ENCODE results near the gene COL9A3. TPM values are rescaled to one million over a fixed set of nuclear protein-coding genes. Genes with fewer than 3 reads are reported as not detected.

COL9A3 gene
- total RNA-seq, 4 donors from 2014 or later, result 2.2 to 2.3 TPM; not detected in 2

DNA sequence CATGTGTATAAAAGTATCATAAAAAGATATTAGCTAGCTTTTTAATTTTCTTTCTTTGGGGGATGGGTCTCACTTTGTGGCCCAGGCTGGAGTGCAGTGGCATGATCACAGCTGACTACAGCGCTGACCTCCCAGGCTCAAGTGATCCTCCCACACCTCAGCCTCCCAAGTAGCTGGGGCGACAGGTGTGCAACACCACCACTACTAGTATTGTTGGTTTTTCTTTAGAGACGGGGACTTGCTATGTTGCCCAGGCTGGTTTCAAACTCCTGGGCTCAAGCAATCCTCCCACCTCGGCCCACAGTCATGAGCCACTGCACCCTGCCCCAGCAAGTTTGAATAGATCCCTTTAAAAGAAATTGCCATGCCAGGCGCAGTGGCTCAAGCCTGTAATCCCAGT is 38.3 kb downstream of the COL9A3 start:
- H3K9me3 ChIP-seq, result no peaks in the 10 kb centered on the region
- intact Hi-C loops (cut with DNase I), result no loop called here
- H3K27me3 ChIP-seq, result no peaks in the 10 kb centered on the region
- H3K4me1 ChIP-seq, result peaks cover 2 to 26% (median 9%) of the 10 kb centered on the region in 3 donors
- no peak for TF ChIP-seq POLR2A (IDR thresholded peaks at IDR 0.05)
- TF ChIP-seq, protein P1, sequence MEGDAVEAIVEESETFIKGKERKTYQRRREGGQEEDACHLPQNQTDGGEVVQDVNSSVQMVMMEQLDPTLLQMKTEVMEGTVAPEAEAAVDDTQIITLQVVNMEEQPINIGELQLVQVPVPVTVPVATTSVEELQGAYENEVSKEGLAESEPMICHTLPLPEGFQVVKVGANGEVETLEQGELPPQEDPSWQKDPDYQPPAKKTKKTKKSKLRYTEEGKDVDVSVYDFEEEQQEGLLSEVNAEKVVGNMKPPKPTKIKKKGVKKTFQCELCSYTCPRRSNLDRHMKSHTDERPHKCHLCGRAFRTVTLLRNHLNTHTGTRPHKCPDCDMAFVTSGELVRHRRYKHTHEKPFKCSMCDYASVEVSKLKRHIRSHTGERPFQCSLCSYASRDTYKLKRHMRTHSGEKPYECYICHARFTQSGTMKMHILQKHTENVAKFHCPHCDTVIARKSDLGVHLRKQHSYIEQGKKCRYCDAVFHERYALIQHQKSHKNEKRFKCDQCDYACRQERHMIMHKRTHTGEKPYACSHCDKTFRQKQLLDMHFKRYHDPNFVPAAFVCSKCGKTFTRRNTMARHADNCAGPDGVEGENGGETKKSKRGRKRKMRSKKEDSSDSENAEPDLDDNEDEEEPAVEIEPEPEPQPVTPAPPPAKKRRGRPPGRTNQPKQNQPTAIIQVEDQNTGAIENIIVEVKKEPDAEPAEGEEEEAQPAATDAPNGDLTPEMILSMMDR (IDR thresholded peaks at IDR 0.05), result no peak
- 100% methylated on average over 3 to 5 of the region's 5 CpGs for WGBS, 2 donors
- no peak overlapping the region for H3K27ac ChIP-seq
- H3K4me3 ChIP-seq, result no peak overlapping the region
- H3K36me3 ChIP-seq, result peaks cover 0 to 64% (median 6%) of the 10 kb centered on the region in 3 donors
- DNase-seq, result no peak

DNA sequence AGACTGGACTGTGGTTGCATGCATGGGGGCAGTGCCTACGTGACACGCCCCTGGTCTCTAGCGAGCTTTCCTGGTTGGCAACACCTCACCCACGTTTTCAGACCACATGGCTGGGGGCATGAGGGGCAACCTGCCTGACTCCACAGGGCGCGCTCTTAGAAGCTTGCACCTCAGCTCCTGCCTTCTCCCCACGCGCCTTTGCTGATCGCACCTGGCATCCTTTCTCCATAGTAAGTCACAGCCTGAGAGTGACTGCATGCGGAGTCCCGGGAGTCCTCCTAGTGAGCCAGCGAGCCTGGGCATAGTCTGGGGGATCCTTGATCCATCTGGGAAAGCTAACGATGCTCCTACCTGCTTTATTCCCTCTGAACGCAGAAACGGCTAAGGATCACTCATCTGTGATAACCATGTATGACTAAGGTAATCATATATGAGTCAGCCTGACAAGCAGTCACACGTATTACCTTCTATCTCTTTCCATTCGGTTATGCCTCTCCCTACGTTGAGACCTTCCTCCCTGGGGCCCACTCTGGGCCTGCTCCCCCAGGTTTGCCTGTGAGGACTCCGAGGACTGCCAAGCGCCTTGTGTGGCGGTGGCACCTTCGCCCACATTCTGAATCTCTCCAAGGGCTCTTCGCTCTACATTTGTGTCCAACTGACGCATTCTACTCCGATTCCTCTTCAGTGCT is 40.2 kb downstream of the COL9A3 start:
- Histone ChIP-seq H3K27ac (no peak overlapping the region), H3K4me3 (no peak overlapping the region), H3K4me1 (peaks cover 11 to 35% (median 16%) of the 10 kb centered on the region in 3 donors), H3K9me3 (no peaks in the 10 kb centered on the region), H3K27me3 (no peaks in the 10 kb centered on the region), H3K36me3 (peaks cover 0 to 47% (median 0%) of the 10 kb centered on the region in 3 donors)
- TF ChIP-seq POLR2A (IDR thresholded peaks at IDR 0.05), result no peak
- TF ChIP-seq, protein P1 (IDR thresholded peaks at IDR 0.05), result no peak
- 57 to 67% methylated on average over 18 to 23 of the region's 25 CpGs for WGBS, 2 donors
- intact Hi-C loops (cut with DNase I), result no loop called here
- no peak for DNase-seq

DNA sequence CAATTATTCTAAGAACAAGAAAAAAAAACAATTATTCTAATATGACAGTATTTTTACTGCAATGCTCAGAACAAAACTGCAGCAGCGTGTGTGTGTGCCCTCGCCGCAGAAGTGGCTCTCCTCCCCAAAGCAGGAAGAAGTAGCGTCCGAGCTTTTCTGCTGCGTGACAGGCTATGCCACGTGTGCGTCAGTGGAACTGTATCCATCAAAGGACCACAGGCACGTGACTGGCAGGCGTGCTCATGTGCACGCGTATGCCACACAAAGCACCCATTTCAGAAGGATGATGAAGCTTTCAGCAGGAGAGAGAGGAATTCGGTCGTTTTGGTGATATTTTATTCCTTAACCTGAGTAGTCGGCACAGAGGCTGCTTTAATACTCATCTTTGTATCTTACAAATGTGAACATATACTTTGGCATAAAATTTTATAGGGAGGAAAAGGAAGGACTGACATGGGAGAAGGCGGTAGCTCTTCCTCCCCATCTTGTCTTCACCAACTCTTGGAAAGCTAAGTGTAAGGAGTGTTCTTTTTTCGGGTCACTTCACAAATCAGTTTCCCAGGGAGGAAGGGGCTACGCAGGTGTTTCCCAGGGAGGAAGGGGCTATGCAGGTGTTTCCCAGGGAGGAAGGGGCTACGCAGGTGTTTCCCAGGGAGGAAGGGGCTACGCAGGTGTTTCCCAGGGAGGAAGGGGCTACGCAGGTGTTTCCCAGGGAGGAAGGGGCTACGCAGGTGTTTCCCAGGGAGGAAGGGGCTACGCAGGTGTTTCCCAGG is 41.4 kb downstream of the COL9A3 start:
- peaks cover 11 to 40% (median 17%) of the 10 kb centered on the region in 3 donors for H3K4me1 ChIP-seq
- WGBS, 2 donors, result 85 to 88% methylated on average over 16 to 17 of the region's 23 CpGs

DNA sequence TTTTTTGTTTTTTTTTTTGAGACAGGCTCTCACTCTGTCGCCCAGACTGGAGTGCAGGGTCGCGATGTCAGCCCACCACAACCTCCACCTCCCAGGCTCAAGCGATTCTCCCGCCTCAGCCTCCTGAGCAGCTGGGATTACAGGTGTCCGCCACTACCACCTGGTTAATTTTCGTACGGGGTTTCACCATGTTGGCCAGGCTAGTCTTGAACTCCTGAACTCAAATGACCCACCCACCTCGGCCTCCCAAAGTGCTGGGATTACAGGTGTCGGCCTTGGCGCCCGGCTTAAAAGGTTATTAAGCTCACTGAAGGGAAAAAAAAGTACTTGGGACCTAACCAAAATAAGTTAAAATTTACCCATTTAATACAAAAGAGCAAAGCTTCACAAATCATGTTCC is 42.9 kb downstream of the COL9A3 start:
- Histone ChIP-seq H3K9me3 (no peaks in the 10 kb centered on the region), H3K4me3 (peak overlapping the region in 1 of 4 donors; percentile 74), H3K27me3 (no peaks in the 10 kb centered on the region), H3K36me3 (peaks cover 0 to 22% (median 0%) of the 10 kb centered on the region in 3 donors), H3K27ac (no peak overlapping the region), H3K4me1 (peaks cover 11 to 40% (median 17%) of the 10 kb centered on the region in 3 donors)
- intact Hi-C loops (cut with DNase I), result no loop called here
- TF ChIP-seq, protein P1 (IDR thresholded peaks at IDR 0.05), result no peak
- no peak for TF ChIP-seq POLR2A (IDR thresholded peaks at IDR 0.05)
- 92 to 100% methylated on average over 4 to 12 of the region's 12 CpGs for WGBS, 2 donors
- no peak for DNase-seq

More for the DNA sequence above, 41.4 kb downstream of the COL9A3 start:
- intact Hi-C loops (cut with DNase I), result no loop called here
- no peaks in the 10 kb centered on the region for H3K9me3 ChIP-seq
- no peak for DNase-seq
- TF ChIP-seq, protein P1 (IDR thresholded peaks at IDR 0.05), result no peak
- TF ChIP-seq POLR2A (IDR thresholded peaks at IDR 0.05), result no peak
- no peak overlapping the region for H3K4me3 ChIP-seq
- peaks cover 0 to 37% (median 0%) of the 10 kb centered on the region in 3 donors for H3K36me3 ChIP-seq
- no peak overlapping the region for H3K27ac ChIP-seq
- no peaks in the 10 kb centered on the region for H3K27me3 ChIP-seq

DNA sequence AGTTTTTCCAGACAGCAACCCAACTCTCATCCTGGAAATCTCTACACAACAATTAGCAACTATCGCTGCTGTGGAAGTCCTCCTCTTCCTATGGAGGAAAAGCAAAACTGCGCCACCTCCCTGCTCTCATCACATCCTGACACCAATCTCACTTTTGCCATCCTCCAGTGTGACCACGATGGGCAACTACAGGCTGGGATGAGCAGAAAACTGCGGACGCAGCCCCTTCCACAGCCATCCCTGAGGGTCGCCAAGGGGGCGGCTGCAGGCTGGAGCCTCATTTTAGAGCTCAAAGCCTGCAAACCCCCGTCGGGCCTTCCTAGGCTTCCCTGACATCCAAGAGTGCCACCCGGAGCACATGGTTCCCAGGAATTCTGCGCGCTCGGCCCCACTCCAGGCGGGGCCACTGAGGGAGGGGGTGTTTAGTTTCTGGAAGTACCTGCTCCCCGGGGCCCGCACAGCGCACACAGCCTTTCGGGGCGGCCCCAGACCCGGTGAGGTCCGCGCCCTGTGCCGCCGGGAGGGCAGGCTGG is 43.6 kb downstream of the COL9A3 start:
- Histone ChIP-seq H3K9me3 (no peaks in the 10 kb centered on the region), H3K27ac (no peak overlapping the region), H3K27me3 (no peaks in the 10 kb centered on the region), H3K36me3 (peaks cover 0 to 16% (median 0%) of the 10 kb centered on the region in 3 donors), H3K4me1 (peaks cover 11 to 40% (median 17%) of the 10 kb centered on the region in 3 donors), H3K4me3 (peak overlapping the region; percentile 28 to 74 (median 48))
- intact Hi-C loops (cut with DNase I), result no loop called here
- 24 to 40% methylated on average over 2 to 9 of the region's 24 CpGs for whole genome bisulfite sequencing, 2 donors
- TF ChIP-seq, protein P1 (IDR thresholded peaks at IDR 0.05), result peak in 1 of 6 experiments; percentile 4
- TF ChIP-seq POLR2A (IDR thresholded peaks at IDR 0.05), result no peak
- no peak for DNase-seq
